WTC11 (cell line): ENCODE data around the gene FOXP4.

ENCODE experiments used
- ATF3 ChIP-seq: sonication (generic); formaldehyde crosslinking; conservative IDR thresholded peaks from 2 replicates; pipeline ENCODE4 v1.8.1; 2022; ENCODE audit warnings: mild to moderate bottlenecking, missing genetic modification reagents
- CBFB ChIP-seq: sonication (generic); formaldehyde crosslinking; IDR thresholded peaks from 2 replicates; pipeline ENCODE4 v1.8.1; 2022; ENCODE audit warnings: mild to moderate bottlenecking, low read depth, missing genetic modification reagents
- CTCF ChIP-seq: fragments of 200-600 bp; IDR thresholded peaks from 2 replicates; pipeline ENCODE4 v1.8.0; 2022; ENCODE audit warnings: antibody characterized with exemption
- ETV6 ChIP-seq: sonication (generic); formaldehyde crosslinking; IDR thresholded peaks from 2 replicates; pipeline ENCODE4 v1.8.1; 2022; ENCODE audit warnings: mild to moderate bottlenecking, missing genetic modification reagents
- JUN ChIP-seq: sonication (generic); formaldehyde crosslinking; IDR thresholded peaks from 2 replicates; pipeline ENCODE4 v1.8.0; 2023; ENCODE audit warnings: mild to moderate bottlenecking, missing genetic modification reagents
- MAX ChIP-seq: sonication (generic); formaldehyde crosslinking; IDR thresholded peaks from 2 replicates; pipeline ENCODE4 v1.8.0; 2022; ENCODE audit warnings: mild to moderate bottlenecking, missing genetic modification reagents
- MXD4 ChIP-seq: fragments of 250-450 bp; sonication (Bioruptor Pico); IDR thresholded peaks from 2 replicates; pipeline ENCODE4 v1.8.0; 2021; ENCODE audit warnings: mild to moderate bottlenecking, moderate library complexity, borderline replicate concordance
- NFE2L1 ChIP-seq: sonication (generic); formaldehyde crosslinking; IDR thresholded peaks from 2 replicates; pipeline ENCODE4 v1.8.1; 2023; ENCODE audit warnings: missing genetic modification reagents
- NR2C2 ChIP-seq: sonication (generic); formaldehyde crosslinking; IDR thresholded peaks from 2 replicates; pipeline ENCODE4 v1.8.0; 2022; ENCODE audit warnings: mild to moderate bottlenecking, missing genetic modification reagents
- PRDM15 ChIP-seq: sonication (generic); formaldehyde crosslinking; IDR thresholded peaks from 2 replicates; pipeline ENCODE4 v1.8.0; 2022; ENCODE audit warnings: missing genetic modification reagents
- RELA ChIP-seq: sonication (generic); formaldehyde crosslinking; IDR thresholded peaks from 2 replicates; pipeline ENCODE4 v1.8.1; 2022; ENCODE audit warnings: missing genetic modification reagents, mild to moderate bottlenecking, borderline replicate concordance
- STAT6 ChIP-seq: sonication (generic); formaldehyde crosslinking; conservative IDR thresholded peaks from 2 replicates; pipeline ENCODE4 v1.8.1; 2023; ENCODE audit warnings: mild to moderate bottlenecking, low read depth, missing genetic modification reagents, moderate library complexity
- ZBTB43 ChIP-seq: sonication (generic); formaldehyde crosslinking; IDR thresholded peaks from 2 replicates; pipeline ENCODE4 v1.8.1; 2023; ENCODE audit warnings: mild to moderate bottlenecking, missing genetic modification reagents
- ZNF317 ChIP-seq: sonication (generic); formaldehyde crosslinking; IDR thresholded peaks from 2 replicates; pipeline ENCODE4 v1.8.1; 2023; ENCODE audit warnings: low read depth, mild to moderate bottlenecking, moderate library complexity, missing genetic modification reagents, borderline replicate concordance

GRCh38 chr6:41593406-41593805 lies 47.2 kb downstream of the FOXP4 start:
- TF ChIP-seq NFE2L1 = no peak
- TF ChIP-seq ETV6 (CRISPR knock-in tag) = no peak
- TF ChIP-seq CTCF = no peak
- no peak for TF ChIP-seq MXD4
- no peak for TF ChIP-seq NR2C2 (CRISPR knock-in tag)
- no peak for TF ChIP-seq ZNF317 (CRISPR knock-in tag)
- TF ChIP-seq RELA (CRISPR knock-in tag) = no peak
- TF ChIP-seq ATF3 (CRISPR knock-in tag) = no peak
- no peak for TF ChIP-seq PRDM15
- TF ChIP-seq ZBTB43 (CRISPR knock-in tag) = no peak
- TF ChIP-seq CBFB (CRISPR knock-in tag) = no peak
- TF ChIP-seq JUN (CRISPR knock-in tag) = no peak
- no peak for TF ChIP-seq MAX (CRISPR knock-in tag)
- TF ChIP-seq STAT6 (CRISPR knock-in tag) = no peak
